Nephron (organoid): Measurements from ENCODE around the gene LRRC15.
A peak's percentile ranks its signal among the peaks of the same experiment; 100 is the strongest.

Experiments used
- H3K27ac Mint-ChIP-seq, 3 experiments: 2 replicates each; pipeline ENCODE4 v1.8.0; 2020; ENCODE audit warnings: mixed read lengths in 3 of 3, mild to moderate bottlenecking in 2 of 3, moderate library complexity in 1 of 3
- H3K27me3 Mint-ChIP-seq: 2 replicates; pipeline ENCODE4 v1.8.0; 2021; ENCODE audit warnings: low read depth, mild to moderate bottlenecking, moderate library complexity, mixed read lengths
- H3K36me3 Mint-ChIP-seq: 2 replicates; pipeline ENCODE4 v1.8.0; 2020; ENCODE audit warnings: low read depth, mixed read lengths
- H3K4me1 Mint-ChIP-seq: 2 replicates; pipeline ENCODE4 v1.8.0; 2020; ENCODE audit warnings: mixed read lengths
- H3K4me3 Mint-ChIP-seq, 3 experiments: 2 replicates each; pipeline ENCODE4 v1.8.0; 2020; ENCODE audit warnings: mild to moderate bottlenecking in 3 of 3, mixed read lengths in 3 of 3, moderate library complexity in 2 of 3
- H3K9me3 Mint-ChIP-seq: 2 replicates; pipeline ENCODE4 v1.8.0; 2020; ENCODE audit warnings: mixed read lengths
- TF ChIP-seq, protein P1 (sequence below), 3 experiments: fragments of 200-600 bp; sonication (generic); IDR thresholded peaks; one replicate each; pipeline ENCODE4 v1.5.0; 2021; ENCODE audit warnings: antibody characterized with exemption in 3 of 3; ENCODE audit not compliant: unreplicated experiment in 3 of 3

The LRRC15 gene

DNA sequence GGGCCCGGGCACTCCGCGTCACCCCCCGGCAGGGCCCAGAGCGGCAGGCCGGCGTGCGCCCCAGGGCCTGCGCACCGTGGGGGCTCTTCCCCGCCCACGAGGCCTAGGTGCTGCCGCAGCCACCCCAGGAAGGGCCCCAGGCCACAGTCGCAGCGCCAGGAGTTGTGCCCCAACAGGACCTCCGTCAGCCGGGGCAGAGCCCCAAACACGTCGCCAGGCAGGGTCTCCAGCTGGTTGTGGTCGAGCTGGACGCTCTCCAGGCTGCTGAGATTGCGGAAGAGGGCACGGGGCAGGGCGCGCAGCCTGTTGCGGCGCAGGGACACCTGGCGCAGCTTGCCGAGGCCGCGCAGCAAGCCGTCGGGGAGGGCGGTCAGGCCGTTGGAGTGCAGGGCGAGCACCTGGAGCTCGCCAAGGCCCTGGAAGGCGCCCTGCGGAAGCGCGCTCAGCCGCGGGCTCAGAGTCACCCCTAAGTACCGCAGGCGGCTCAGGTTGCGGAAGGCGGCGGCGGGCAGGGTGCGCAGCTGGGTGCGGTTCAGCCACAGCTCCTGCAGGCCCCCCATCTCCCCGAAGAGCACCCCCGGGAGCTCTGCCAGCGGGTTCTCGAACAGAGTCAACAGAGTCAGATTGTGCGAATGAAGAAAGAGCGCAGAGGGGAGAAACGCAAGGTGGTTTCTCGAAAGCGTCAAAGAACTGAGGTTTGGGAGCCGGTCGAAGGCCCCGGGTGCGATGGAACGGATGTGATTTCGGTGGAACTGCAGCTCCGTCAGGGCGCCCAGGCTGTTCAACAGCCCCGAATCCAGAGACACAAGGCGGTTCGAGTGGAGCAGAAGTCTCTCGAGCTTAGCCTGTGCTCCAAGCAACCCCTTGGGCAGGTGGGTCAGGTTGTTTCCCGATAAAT lies 27.6 kb upstream of the LRRC15 start:
- H3K27ac Mint-ChIP-seq, result no peak overlapping the region
- peaks cover 5% of the 10 kb centered on the region for H3K27me3 Mint-ChIP-seq
- H3K4me3 Mint-ChIP-seq, result no peak overlapping the region
- H3K9me3 Mint-ChIP-seq, result peaks cover 2% of the 10 kb centered on the region
- no peaks in the 10 kb centered on the region for H3K36me3 Mint-ChIP-seq
- H3K4me1 Mint-ChIP-seq, result peaks cover 14% of the 10 kb centered on the region
- TF ChIP-seq, protein P1, sequence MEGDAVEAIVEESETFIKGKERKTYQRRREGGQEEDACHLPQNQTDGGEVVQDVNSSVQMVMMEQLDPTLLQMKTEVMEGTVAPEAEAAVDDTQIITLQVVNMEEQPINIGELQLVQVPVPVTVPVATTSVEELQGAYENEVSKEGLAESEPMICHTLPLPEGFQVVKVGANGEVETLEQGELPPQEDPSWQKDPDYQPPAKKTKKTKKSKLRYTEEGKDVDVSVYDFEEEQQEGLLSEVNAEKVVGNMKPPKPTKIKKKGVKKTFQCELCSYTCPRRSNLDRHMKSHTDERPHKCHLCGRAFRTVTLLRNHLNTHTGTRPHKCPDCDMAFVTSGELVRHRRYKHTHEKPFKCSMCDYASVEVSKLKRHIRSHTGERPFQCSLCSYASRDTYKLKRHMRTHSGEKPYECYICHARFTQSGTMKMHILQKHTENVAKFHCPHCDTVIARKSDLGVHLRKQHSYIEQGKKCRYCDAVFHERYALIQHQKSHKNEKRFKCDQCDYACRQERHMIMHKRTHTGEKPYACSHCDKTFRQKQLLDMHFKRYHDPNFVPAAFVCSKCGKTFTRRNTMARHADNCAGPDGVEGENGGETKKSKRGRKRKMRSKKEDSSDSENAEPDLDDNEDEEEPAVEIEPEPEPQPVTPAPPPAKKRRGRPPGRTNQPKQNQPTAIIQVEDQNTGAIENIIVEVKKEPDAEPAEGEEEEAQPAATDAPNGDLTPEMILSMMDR (IDR thresholded peaks at IDR 0.05; ENCODE audit: unreplicated experiment in 3 of 3), result no peak

DNA sequence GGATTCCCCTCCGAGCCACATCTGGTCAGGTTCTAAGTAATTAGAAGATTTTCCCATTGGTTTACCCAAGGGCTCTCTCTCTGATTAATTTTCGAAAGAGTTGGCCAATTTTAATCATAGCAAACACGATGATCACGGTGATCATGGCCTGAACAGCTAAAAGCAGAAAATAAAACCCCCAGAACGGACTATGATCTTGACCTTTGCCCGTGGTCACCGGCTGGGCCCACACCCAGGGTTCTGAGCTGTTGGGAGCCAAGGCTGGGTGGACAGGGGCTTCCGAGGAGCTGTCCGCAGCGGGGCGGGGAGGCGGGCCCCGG lies 27.0 kb upstream of the LRRC15 start:
- H3K9me3 Mint-ChIP-seq, result peaks cover 2% of the 10 kb centered on the region
- peaks cover 14% of the 10 kb centered on the region for H3K4me1 Mint-ChIP-seq
- TF ChIP-seq, protein P1 (IDR thresholded peaks at IDR 0.05; ENCODE audit: unreplicated experiment in 3 of 3), result no peak
- H3K27ac Mint-ChIP-seq, result peak overlapping the region in 1 of 3 experiments; percentile 77
- H3K4me3 Mint-ChIP-seq, result peak overlapping the region; percentile 51 to 68 (median 57)
- H3K27me3 Mint-ChIP-seq, result peaks cover 5% of the 10 kb centered on the region
- H3K36me3 Mint-ChIP-seq, result no peaks in the 10 kb centered on the region

DNA sequence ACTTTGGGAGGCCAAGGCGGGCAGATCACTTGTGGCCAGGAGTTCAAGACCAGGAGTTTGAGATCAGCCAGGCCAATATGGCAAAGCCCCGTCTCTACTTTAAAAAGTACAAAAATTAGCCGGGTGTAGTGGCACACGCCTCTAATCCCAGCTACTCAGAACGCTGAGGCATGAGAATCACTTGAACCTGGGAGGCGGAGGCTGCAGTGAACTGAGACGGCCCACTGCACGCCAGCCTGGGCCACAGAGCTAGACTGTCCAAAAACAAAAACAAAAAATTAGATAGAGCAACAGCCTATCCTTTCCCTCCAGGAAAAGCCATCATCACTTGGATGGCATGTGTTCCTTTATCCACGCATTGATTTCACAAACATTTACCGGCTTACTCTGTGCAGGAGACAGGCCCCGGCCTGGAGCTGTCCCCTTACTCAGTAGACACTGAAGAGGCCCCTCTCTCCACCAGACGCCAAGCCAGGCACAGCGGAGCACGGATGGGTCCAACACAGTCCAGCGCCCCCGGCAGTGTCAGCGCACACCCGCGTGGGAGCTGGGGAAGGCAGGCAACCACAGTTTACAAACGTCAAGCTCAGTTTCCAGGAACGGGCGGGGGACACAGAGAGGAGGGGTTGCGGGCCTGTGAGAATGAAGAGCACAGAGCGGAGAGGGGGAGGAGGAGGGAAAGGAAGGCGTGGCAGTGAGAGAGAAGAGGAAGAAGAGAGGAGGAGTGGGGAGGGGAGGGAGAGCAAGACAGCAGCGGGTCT lies 26.4 kb upstream of the LRRC15 start:
- peak overlapping the region; percentile 34 to 77 (median 70) for H3K27ac Mint-ChIP-seq
- TF ChIP-seq, protein P1 (IDR thresholded peaks at IDR 0.05; ENCODE audit: unreplicated experiment in 3 of 3), result no peak
- H3K36me3 Mint-ChIP-seq, result no peaks in the 10 kb centered on the region
- peaks cover 6% of the 10 kb centered on the region for H3K9me3 Mint-ChIP-seq
- H3K4me1 Mint-ChIP-seq, result peaks cover 14% of the 10 kb centered on the region
- peak overlapping the region; percentile 51 to 68 (median 57) for H3K4me3 Mint-ChIP-seq
- peaks cover 5% of the 10 kb centered on the region for H3K27me3 Mint-ChIP-seq

DNA sequence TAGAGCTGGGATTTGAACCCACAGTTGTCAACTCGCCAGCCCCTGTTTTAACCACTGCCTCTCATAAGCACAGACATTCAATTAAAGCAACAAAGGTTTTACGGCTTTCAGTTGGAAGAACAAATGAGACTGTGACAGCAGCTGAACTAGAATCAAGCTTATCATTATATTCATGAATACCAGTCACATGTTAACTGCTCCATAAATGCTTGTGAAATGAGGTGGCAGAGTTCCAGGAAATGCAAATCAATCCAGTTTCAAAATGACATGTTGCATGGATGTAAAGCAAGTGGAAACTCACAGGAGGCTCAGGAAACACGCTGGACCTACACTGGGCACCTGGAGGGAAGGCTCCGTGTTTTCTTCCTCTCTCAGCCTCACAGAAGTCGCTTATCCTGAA lies 25.7 kb upstream of the LRRC15 start:
- Mint-ChIP-seq H3K9me3 (peaks cover 13% of the 10 kb centered on the region), H3K4me3 (peak overlapping the region in 1 of 3 experiments; percentile 24), H3K27ac (peak overlapping the region; percentile 34 to 77 (median 70)), H3K27me3 (peaks cover 9% of the 10 kb centered on the region), H3K4me1 (peaks cover 14% of the 10 kb centered on the region), H3K36me3 (no peaks in the 10 kb centered on the region)
- TF ChIP-seq, protein P1 (IDR thresholded peaks at IDR 0.05; ENCODE audit: unreplicated experiment in 3 of 3), result no peak

DNA sequence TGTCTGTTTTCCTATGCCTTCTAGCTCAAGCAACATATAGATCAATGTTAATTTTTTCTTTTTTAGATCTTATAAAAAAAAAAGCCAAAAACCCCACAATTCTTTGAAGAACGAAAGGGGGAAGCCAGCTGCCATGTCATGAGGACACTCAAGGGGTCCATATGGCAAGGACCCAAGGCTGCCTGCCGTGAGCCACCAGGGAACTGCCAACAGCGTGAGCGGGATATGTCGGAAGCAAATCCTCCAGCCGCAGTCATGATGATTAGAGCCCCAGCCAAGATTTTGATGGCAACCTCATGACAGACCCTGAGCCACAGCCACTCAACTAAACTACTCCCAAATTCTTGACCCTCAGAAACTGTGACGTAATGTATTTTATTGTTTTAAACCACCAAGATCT lies 23.0 kb upstream of the LRRC15 start:
- Mint-ChIP-seq H3K4me3 (no peak overlapping the region), H3K9me3 (peaks cover 22% of the 10 kb centered on the region), H3K36me3 (no peaks in the 10 kb centered on the region), H3K27ac (no peak overlapping the region), H3K27me3 (peaks cover 15% of the 10 kb centered on the region), H3K4me1 (peaks cover 14% of the 10 kb centered on the region)
- TF ChIP-seq, protein P1 (IDR thresholded peaks at IDR 0.05; ENCODE audit: unreplicated experiment in 3 of 3), result no peak
